Measurements from ENCODE around the gene IL10RB. TPM values are rescaled to one million over a fixed set of nuclear protein-coding genes. Genes with fewer than 3 reads are reported as not detected.
"Not testable (repeated sequence)": the region's sequence is repeated elsewhere in the genome, so short reads cannot be mapped to it uniquely, and the experiment has no call there.

The IL10RB gene
- total RNA-seq, 1 donor from 2014 or later, result 31.1 TPM

DNA sequence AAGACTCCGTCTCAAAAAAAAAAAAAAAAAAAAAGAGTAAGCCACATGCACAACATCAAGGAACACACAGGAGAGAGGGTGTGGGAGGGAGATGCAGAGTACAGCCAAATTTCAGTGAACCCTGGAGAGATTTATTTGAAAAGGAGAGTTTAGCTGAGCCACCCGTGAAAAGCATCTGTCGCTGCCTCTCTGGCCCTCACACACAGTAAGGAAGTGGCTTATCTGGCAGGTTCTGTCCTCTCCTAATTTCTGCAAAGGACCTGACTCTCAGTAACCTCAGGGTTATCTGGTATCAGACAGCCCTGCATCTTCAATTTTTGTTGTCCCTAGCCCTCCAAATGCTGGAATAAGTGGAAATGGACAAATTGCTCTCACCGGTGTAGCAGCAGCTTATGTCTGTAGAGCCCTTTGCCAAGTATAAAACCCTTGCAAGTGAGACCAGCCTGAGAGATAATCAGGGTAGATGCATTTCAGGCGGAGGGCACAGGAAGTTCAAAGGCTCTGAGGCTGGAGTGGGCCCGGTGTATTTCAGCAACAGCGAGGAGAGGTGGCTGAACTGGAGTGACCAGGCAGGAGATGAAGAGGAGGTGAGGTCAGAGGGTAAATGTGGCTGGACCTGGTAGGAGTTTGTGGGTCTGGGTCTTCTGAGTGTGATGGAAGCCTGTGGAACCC is 16.7 kb upstream of the IL10RB start:
- Histone ChIP-seq H3K4me3 (ENCODE audit: low read depth, low read length) (no peak overlapping the region), H3K27me3 (ENCODE audit: control insufficient read depth, insufficient read depth, low read length) (no peaks in the 10 kb centered on the region), H3K36me3 (ENCODE audit: control insufficient read depth, insufficient read depth, low read length) (peaks cover 4% of the 10 kb centered on the region)
- no peak for FAIRE-seq
- DNase-seq (ENCODE audit: low read depth), result no peak
- TF ChIP-seq, protein P1, sequence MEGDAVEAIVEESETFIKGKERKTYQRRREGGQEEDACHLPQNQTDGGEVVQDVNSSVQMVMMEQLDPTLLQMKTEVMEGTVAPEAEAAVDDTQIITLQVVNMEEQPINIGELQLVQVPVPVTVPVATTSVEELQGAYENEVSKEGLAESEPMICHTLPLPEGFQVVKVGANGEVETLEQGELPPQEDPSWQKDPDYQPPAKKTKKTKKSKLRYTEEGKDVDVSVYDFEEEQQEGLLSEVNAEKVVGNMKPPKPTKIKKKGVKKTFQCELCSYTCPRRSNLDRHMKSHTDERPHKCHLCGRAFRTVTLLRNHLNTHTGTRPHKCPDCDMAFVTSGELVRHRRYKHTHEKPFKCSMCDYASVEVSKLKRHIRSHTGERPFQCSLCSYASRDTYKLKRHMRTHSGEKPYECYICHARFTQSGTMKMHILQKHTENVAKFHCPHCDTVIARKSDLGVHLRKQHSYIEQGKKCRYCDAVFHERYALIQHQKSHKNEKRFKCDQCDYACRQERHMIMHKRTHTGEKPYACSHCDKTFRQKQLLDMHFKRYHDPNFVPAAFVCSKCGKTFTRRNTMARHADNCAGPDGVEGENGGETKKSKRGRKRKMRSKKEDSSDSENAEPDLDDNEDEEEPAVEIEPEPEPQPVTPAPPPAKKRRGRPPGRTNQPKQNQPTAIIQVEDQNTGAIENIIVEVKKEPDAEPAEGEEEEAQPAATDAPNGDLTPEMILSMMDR (IDR thresholded peaks at IDR 0.05; ENCODE audit: insufficient read depth, low read length, severe bottlenecking), result no peak

DNA sequence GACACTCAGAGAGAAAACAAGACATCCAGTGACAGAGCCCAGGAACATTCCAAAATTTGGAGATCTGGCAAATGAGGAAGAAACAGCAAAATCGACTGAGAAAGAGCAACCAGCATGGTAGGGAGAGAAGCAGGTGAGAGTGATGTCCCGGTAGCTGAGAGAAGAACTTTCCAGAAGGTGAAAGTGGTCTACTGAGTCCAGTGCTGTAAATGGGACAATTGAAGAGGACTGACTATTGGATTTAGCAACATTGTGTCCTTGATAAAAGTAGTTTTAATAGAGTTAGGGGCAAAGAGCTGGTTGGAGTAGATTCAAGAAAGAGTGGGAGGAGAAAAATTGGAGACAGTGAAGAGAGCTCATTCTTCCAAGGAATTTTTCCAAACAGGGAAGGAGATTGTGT is 15.0 kb upstream of the IL10RB start:
- H3K4me3 ChIP-seq (ENCODE audit: low read depth, low read length), result no peak overlapping the region
- peaks cover 4% of the 10 kb centered on the region for H3K36me3 ChIP-seq (ENCODE audit: control insufficient read depth, insufficient read depth, low read length)
- FAIRE-seq, result no peak
- TF ChIP-seq, protein P1 (IDR thresholded peaks at IDR 0.05; ENCODE audit: insufficient read depth, low read length, severe bottlenecking), result no peak
- H3K27me3 ChIP-seq (ENCODE audit: control insufficient read depth, insufficient read depth, low read length), result no peaks in the 10 kb centered on the region
- DNase-seq (ENCODE audit: low read depth), result no peak

DNA sequence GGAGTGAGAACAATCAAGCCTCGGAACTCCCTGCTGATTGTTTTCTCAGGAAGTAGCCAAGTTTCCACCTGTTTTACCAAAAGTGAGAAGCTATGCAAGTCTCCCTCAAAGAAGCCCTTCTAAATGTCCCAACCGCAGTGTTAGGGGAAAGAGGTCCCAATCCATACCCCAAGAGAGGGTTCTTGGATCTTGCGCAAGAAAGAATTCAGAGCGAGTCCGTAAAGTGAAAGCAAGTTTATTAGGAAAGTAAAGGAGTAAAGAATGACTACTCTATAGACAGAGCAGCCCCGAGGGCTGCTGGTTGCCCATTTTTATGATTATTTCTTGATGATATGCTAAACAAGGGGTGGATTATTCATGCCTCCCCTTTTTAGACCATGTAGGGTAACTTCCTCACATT is 12.8 kb upstream of the IL10RB start:
- not testable (repeated sequence) for H3K4me3 ChIP-seq (ENCODE audit: low read depth, low read length); H3K36me3 ChIP-seq (ENCODE audit: control insufficient read depth, insufficient read depth, low read length); DNase-seq (ENCODE audit: low read depth); FAIRE-seq; H3K27me3 ChIP-seq (ENCODE audit: control insufficient read depth, insufficient read depth, low read length)

DNA sequence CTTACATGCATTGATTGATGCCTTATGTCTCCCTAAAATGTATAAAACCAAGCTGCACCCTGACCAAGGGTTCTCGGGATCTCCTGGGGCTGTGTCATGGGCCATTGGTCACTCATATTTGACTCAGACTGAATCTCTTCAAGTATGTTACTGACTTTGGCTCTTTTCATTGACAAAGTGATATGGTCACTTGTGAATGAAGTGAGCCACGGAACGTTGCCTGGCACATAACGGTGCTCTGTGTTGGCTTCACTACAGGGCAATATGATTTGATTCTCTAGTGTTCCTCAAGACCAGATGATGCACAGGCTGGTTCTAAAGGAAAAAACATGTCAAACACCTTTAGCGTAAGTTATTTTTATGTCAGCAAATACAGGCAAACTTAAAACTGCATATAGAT is 11.4 kb upstream of the IL10RB start:
- no peak for DNase-seq (ENCODE audit: low read depth)
- no peak for FAIRE-seq

DNA sequence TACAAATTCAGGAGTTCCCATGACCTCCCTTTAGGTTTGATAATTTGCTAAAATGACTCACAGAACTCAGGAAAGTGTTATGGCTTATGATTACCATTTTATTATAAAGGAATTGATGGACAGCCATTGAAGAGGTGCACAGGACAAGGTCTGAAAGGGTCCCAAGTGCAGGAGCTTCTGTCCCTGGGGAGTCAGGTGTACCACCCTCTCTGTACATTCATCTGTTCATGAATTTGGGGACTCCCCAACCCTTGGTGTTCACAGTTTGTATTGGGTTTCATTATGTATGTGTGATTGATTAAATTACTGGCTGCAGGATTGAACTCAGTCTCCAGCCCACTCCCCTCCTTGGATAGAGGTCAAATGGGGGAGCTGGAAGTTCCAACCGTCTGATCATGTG is 10.8 kb upstream of the IL10RB start:
- peaks cover 4% of the 10 kb centered on the region for H3K36me3 ChIP-seq (ENCODE audit: control insufficient read depth, insufficient read depth, low read length)
- H3K4me3 ChIP-seq (ENCODE audit: low read depth, low read length), result no peak overlapping the region
- no peaks in the 10 kb centered on the region for H3K27me3 ChIP-seq (ENCODE audit: control insufficient read depth, insufficient read depth, low read length)
- DNase-seq (ENCODE audit: low read depth) (no peak), FAIRE-seq (no peak)
- TF ChIP-seq, protein P1 (IDR thresholded peaks at IDR 0.05; ENCODE audit: insufficient read depth, low read length, severe bottlenecking), result no peak

More for the DNA sequence above, 11.4 kb upstream of the IL10RB start:
- Histone ChIP-seq H3K4me3 (ENCODE audit: low read depth, low read length) (no peak overlapping the region), H3K27me3 (ENCODE audit: control insufficient read depth, insufficient read depth, low read length) (no peaks in the 10 kb centered on the region), H3K36me3 (ENCODE audit: control insufficient read depth, insufficient read depth, low read length) (peaks cover 4% of the 10 kb centered on the region)
- TF ChIP-seq, protein P1 (IDR thresholded peaks at IDR 0.05; ENCODE audit: insufficient read depth, low read length, severe bottlenecking), result no peak

DNA sequence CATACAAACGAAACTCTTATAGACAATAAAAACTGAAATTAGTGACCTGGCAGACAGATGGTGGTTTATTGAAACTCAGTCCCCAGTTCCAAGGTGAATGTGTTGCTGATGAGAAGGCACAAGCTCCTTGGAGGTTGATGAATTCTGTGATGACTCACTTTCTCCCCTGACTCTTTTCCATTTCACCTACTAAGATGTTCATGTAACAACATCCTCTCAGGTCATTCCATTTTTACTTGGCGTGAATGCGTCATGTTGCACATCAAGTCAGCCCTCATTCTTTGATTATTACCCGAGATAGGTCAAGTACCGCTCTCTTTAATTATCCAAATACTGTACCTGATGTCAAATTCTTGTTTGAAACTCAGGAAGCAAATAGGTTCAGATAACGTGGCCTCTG is 10.1 kb upstream of the IL10RB start:
- FAIRE-seq, result no peak
- no peak overlapping the region for H3K4me3 ChIP-seq (ENCODE audit: low read depth, low read length)
- no peaks in the 10 kb centered on the region for H3K27me3 ChIP-seq (ENCODE audit: control insufficient read depth, insufficient read depth, low read length)
- H3K36me3 ChIP-seq (ENCODE audit: control insufficient read depth, insufficient read depth, low read length), result peaks cover 4% of the 10 kb centered on the region
- DNase-seq (ENCODE audit: low read depth), result no peak
- TF ChIP-seq, protein P1 (IDR thresholded peaks at IDR 0.05; ENCODE audit: insufficient read depth, low read length, severe bottlenecking), result no peak
